ENCODE data around the gene C2orf49. TPM values are rescaled to one million over a fixed set of nuclear protein-coding genes. Genes with fewer than 3 reads are reported as not detected.

The C2orf49 gene
- total RNA-seq, 6 experiments from 2014 or later: 17.7 to 25.4 (median 20.0) TPM

GRCh38 chr2:105375001-105375561, 37.7 kb downstream of the C2orf49 start:
- peaks cover 94% of the 10 kb centered on the region for H3K4me1 Mint-ChIP-seq (ENCODE audit: low read depth)

GRCh38 chr2:105376010-105376409, 38.7 kb downstream of the C2orf49 start:
- Mint-ChIP-seq H3K36me3 (ENCODE audit: low read depth) (peaks cover 88% of the 10 kb centered on the region), H3K9me3 (no peaks in the 10 kb centered on the region), H3K27me3 (ENCODE audit: insufficient read depth) (peaks cover 5% of the 10 kb centered on the region), H3K27ac (peak overlapping the region; percentile 75), H3K4me1 (ENCODE audit: low read depth) (peaks cover 97% of the 10 kb centered on the region), H3K4me3 (peak overlapping the region; percentile 48; the same call in 1 of the 2 replicates)
- DNase-seq: no peak
- TF ChIP-seq CTCF (IDR thresholded peaks at IDR 0.05): no peak

More at GRCh38 chr2:105375001-105375561, 37.7 kb downstream of the C2orf49 start:
- no peak for TF ChIP-seq CTCF (IDR thresholded peaks at IDR 0.05)
- peak; percentile 52 for DNase-seq
- H3K4me3 Mint-ChIP-seq: peak overlapping the region; percentile 48
- H3K27me3 Mint-ChIP-seq (ENCODE audit: insufficient read depth): peaks cover 5% of the 10 kb centered on the region
- H3K36me3 Mint-ChIP-seq (ENCODE audit: low read depth): peaks cover 86% of the 10 kb centered on the region
- H3K9me3 Mint-ChIP-seq: no peaks in the 10 kb centered on the region
- H3K27ac Mint-ChIP-seq: peak overlapping the region; percentile 75

GRCh38 chr2:105376789-105377240, 39.5 kb downstream of the C2orf49 start:
- DNase-seq: peak; percentile 73
- no peaks in the 10 kb centered on the region for H3K9me3 Mint-ChIP-seq
- peak overlapping the region; percentile 32 for H3K4me3 Mint-ChIP-seq
- peak overlapping the region; percentile 75 for H3K27ac Mint-ChIP-seq
- H3K36me3 Mint-ChIP-seq (ENCODE audit: low read depth): peaks cover 88% of the 10 kb centered on the region
- H3K4me1 Mint-ChIP-seq (ENCODE audit: low read depth): peaks cover 97% of the 10 kb centered on the region
- peaks cover 5% of the 10 kb centered on the region for H3K27me3 Mint-ChIP-seq (ENCODE audit: insufficient read depth)
- no peak for TF ChIP-seq CTCF (IDR thresholded peaks at IDR 0.05)

GRCh38 chr2:105377871-105378270, 40.5 kb downstream of the C2orf49 start:
- H3K9me3 Mint-ChIP-seq: no peaks in the 10 kb centered on the region
- peaks cover 5% of the 10 kb centered on the region for H3K27me3 Mint-ChIP-seq (ENCODE audit: insufficient read depth)
- peaks cover 94% of the 10 kb centered on the region for H3K4me1 Mint-ChIP-seq (ENCODE audit: low read depth)
- H3K4me3 Mint-ChIP-seq: peak overlapping the region; percentile 35; the same call in 1 of the 2 replicates
- H3K36me3 Mint-ChIP-seq (ENCODE audit: low read depth): peaks cover 85% of the 10 kb centered on the region
- TF ChIP-seq CTCF (IDR thresholded peaks at IDR 0.05): peak; percentile 40; the same call in 1 of the 2 replicates
- DNase-seq: no peak
- H3K27ac Mint-ChIP-seq: peak overlapping the region; percentile 75

- H3K4me3 Mint-ChIP-seq: no peak overlapping the region; the same call in none of the 2 replicates
- no peak for DNase-seq
- H3K4me1 Mint-ChIP-seq (ENCODE audit: low read depth): peaks cover 89% of the 10 kb centered on the region
- H3K27ac Mint-ChIP-seq: peak overlapping the region; percentile 75
- peaks cover 3% of the 10 kb centered on the region for H3K27me3 Mint-ChIP-seq (ENCODE audit: insufficient read depth)
- no peaks in the 10 kb centered on the region for H3K9me3 Mint-ChIP-seq
- TF ChIP-seq CTCF (IDR thresholded peaks at IDR 0.05): no peak
- peaks cover 84% of the 10 kb centered on the region for H3K36me3 Mint-ChIP-seq (ENCODE audit: low read depth)
These were observed 41.0 kb downstream of the C2orf49 start for GRCh38 chr2:105378276-105378840.

Measured in HFFc6 (cell line).